SK-N-MC (cell line): ENCODE results near the gene BUB1B.

ENCODE experiments used
- EZH2 ChIP-seq: fragments of 200-600 bp; sonication (generic); IDR thresholded peaks from one replicate; pipeline ENCODE4 v1.6.1; 2017; ENCODE audit warnings: antibody characterized with exemption
- POLR2AphosphoS5 ChIP-seq: IDR thresholded peaks from 2 replicates; pipeline ENCODE4 v1.6.1; 2012; ENCODE audit warnings: mild to moderate bottlenecking, low read depth, low read length, borderline replicate concordance

- no peak for TF ChIP-seq EZH2
- no peak for TF ChIP-seq POLR2AphosphoS5
Measured at GRCh38 chr15:40250771-40251483, 90.1 kb downstream of the BUB1B start.
